Activated CD4-positive, alpha-beta T cell treated with anti-CD3 and anti-CD28 coated beads, Interleukin-2, amount 10 ng/mL, durations not matched to agents 24 days and 14 days (primary cell): ENCODE results near the gene ALDH1L1. TPM values are rescaled to one million over a fixed set of nuclear protein-coding genes. Genes with fewer than 3 reads are reported as not detected.

ENCODE experiments used
- DNase-seq: peaks from one replicate; pipeline ENCODE4 v3.0.0; 2022
- H3K27ac Mint-ChIP-seq: one replicate; pipeline ENCODE4 v1.8.0; 2022; ENCODE audit warnings: mild to moderate bottlenecking, mixed read lengths
- H3K27me3 Mint-ChIP-seq: one replicate; pipeline ENCODE4 v1.8.0; 2022; ENCODE audit warnings: mixed read lengths
- H3K36me3 Mint-ChIP-seq: one replicate; pipeline ENCODE4 v1.8.0; 2022; ENCODE audit warnings: low read depth, mild to moderate bottlenecking, mixed read lengths
- H3K4me1 Mint-ChIP-seq: one replicate; pipeline ENCODE4 v1.8.0; 2021; ENCODE audit warnings: mixed read lengths
- H3K4me3 Mint-ChIP-seq: one replicate; pipeline ENCODE4 v1.8.0; 2022; ENCODE audit warnings: mild to moderate bottlenecking, moderate library complexity, mixed read lengths
- H3K9me3 Mint-ChIP-seq: one replicate; pipeline ENCODE4 v1.8.0; 2021; ENCODE audit warnings: mixed read lengths
- intact Hi-C: fragments of 100-400 bp; cut with micrococcal nuclease; formaldehyde crosslinking; loops from one replicate; pipeline ENCODE4 v1.15.1; 2023
- total RNA-seq: library from RNA; stranded (reverse); gene quantifications from 2 replicates; pipeline ENCODE4 v1.2.3, GENCODE V29; 2022

Gene ALDH1L1
- total RNA-seq, 1 donor from 2014 or later = not detected

DNA sequence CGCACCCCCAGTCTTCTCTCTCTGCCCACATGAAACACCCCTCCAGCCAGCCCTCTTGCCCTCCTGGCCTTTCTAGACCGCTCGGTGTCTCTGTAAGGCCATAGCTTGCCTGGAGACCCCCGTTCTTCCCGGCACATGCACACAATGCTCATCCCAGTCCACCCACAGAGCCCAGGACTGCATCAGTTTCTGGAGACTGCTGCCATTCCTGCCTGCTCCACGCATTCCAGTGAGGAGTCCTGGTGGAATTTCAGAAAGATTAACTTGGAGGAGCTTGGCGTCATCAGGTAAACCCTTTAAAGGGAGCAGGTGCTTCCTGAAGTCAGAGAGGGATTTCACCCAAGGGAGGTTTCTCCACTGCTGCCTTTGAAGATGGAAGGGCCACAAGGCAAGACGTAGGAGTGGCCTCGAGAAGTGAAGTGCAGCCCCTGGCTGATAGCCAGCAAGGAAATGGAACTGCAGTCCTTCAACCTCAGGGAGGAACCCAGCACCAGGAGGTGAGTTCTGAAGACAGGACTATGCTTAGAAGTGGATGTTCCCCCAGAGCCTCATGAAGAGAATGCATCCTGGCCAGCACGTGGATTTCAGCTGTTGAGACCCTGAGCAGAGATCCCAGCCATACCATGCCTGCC is 115.6 kb downstream of the ALDH1L1 start:
- intact Hi-C loops = no loop called here

DNA sequence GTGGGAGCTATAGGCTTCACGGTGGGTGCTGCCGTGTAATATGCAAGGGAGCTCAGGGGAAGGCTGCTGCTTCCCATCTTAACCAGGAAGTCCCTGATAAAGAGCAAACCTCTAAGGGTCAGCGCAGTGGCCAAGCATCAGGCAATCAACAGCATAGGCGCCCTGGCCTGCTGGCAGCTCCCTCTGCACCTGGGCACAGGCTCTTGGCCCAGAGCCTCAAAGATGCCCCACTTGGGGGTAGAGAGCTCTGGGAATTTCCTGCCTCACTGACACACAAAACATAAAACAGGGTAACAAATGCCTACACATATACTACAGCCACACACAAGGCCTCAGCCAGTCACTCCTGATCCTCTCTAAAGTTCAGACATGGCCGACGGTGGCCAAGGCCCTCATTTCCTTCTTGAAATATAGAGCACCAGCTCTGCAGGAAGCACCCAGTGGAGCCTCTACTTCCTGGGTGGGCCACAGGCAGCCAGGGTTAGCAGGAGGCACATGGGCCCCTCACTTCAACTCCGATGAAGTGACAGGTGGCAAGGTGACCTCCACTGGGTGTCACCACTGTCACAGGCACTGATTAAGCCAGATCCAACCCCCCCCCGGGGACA is 116.9 kb downstream of the ALDH1L1 start:
- intact Hi-C loops = no loop called here
- no peaks in the 10 kb centered on the region for H3K36me3 Mint-ChIP-seq
- H3K4me1 Mint-ChIP-seq = peaks cover 5% of the 10 kb centered on the region
- DNase-seq = peak; percentile 51
- peak overlapping the region; percentile 41 for H3K27ac Mint-ChIP-seq
- H3K4me3 Mint-ChIP-seq = no peak overlapping the region
- no peaks in the 10 kb centered on the region for H3K27me3 Mint-ChIP-seq
- no peaks in the 10 kb centered on the region for H3K9me3 Mint-ChIP-seq

More for the DNA sequence above, 115.6 kb downstream of the ALDH1L1 start:
- Mint-ChIP-seq H3K4me1 (peaks cover 5% of the 10 kb centered on the region), H3K36me3 (no peaks in the 10 kb centered on the region), H3K27me3 (no peaks in the 10 kb centered on the region), H3K4me3 (no peak overlapping the region), H3K27ac (no peak overlapping the region), H3K9me3 (no peaks in the 10 kb centered on the region)
- no peak for DNase-seq

DNA sequence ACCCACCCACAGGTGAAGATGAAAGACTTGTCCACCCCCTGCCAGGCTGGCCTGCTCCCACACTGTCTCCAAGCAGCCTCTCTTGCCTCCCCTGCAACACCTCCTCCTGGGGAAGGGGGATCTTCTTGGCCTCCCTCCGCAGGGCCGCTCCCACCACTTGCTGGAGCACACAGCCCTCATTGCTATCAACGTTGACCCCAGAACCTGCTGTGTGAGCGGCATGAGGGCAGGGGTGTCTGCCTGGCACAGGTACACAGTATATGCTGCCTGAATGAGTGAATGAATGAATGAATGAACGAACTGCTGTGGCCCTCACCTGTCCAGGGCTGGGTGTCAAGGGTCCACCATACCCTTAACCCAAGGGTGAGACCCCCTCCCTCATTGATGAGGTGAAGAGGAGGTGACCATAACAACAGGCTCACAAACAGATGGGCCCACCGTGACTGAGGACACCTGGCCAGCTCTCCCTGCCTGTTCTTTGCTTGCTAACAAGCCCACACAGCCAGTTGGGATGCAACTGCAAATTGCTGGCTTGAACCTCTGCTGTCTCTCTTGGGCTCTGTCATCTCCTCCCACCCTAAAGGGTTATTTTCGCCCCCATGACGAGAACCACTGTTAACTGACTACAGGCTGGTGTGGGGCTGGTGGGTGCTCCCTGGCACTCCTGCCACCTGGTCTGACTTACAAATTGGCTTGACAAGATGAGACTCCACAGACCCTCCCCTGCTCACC is 118.9 kb downstream of the ALDH1L1 start:
- H3K27me3 Mint-ChIP-seq = no peaks in the 10 kb centered on the region
- intact Hi-C loops = no loop called here
- peaks cover 5% of the 10 kb centered on the region for H3K4me1 Mint-ChIP-seq
- H3K36me3 Mint-ChIP-seq = no peaks in the 10 kb centered on the region
- no peak overlapping the region for H3K27ac Mint-ChIP-seq
- peak; percentile 41 for DNase-seq
- no peaks in the 10 kb centered on the region for H3K9me3 Mint-ChIP-seq
- H3K4me3 Mint-ChIP-seq = no peak overlapping the region

DNA sequence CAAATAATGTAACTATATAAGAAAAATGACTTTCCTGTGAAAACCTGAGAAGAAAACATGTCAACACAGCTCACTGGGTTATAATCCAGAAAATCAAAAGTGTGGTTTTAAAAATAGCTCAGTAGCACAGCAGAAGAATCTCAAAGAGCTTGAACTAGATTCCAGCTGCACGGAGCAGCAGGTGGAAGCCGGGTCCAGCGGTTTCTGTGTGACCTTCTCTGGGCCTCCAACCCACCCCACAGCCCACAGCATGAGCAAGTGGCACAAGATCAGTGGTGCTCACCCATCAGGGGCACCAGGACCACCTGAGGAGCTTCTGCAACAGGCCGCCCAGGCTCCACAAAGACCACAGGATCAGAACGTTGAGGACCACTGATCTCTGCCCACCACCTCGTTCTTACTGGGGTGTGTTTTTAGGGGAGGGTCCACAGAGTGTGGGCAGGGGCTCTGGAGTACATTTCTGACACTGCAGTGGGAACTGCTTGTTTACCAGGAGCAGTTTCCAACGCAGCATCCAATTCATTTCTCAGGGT is 119.7 kb downstream of the ALDH1L1 start:
- H3K27me3 Mint-ChIP-seq = no peaks in the 10 kb centered on the region
- H3K27ac Mint-ChIP-seq = no peak overlapping the region
- peaks cover 5% of the 10 kb centered on the region for H3K4me1 Mint-ChIP-seq

DNA sequence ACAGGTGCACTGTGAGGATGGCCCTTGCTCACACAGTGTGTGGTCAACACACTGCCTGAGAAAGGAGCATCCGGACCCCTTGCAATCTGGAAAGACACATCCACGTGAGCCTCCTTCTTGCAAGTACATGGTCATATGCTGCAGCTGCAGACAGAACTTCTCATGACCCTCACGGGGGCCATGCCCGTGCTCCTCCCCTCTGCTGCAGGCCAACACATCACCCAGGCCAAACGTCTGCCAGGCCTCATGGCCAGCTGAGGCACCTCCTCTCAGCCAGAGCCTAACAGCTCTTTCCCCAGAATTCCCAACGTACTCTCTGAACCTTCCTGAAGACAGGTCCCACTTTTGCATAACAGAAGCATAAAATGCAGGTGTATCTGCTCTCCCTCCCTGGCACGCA is 121.7 kb downstream of the ALDH1L1 start:
- intact Hi-C loops = no loop called here
- H3K9me3 Mint-ChIP-seq = no peaks in the 10 kb centered on the region
- H3K27me3 Mint-ChIP-seq = no peaks in the 10 kb centered on the region
- H3K4me3 Mint-ChIP-seq = no peak overlapping the region
- no peak overlapping the region for H3K27ac Mint-ChIP-seq
- peaks cover 5% of the 10 kb centered on the region for H3K4me1 Mint-ChIP-seq
- no peak for DNase-seq
- no peaks in the 10 kb centered on the region for H3K36me3 Mint-ChIP-seq

More for the DNA sequence above, 119.7 kb downstream of the ALDH1L1 start:
- no peak overlapping the region for H3K4me3 Mint-ChIP-seq
- intact Hi-C loops = no loop called here
- H3K9me3 Mint-ChIP-seq = no peaks in the 10 kb centered on the region
- DNase-seq = peak; percentile 49
- no peaks in the 10 kb centered on the region for H3K36me3 Mint-ChIP-seq

DNA sequence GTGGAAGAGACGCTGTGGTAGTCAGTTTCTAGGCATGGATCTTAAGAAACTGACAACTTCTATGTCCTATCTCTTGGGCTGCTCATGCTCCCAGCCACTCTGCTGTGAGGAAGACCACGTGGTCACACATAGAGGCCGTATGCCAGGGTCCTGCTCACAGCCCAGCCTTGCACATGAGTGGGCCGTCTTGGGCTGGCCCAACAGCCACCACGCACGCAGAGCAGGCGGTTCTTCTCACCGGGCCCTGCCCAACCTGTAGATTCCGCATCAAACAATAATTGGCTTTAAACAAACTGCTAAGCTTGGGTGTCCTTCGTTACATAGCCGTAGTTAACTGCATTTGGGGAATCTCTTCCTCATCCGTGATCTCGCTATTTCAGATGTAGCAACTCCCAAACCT is 122.5 kb downstream of the ALDH1L1 start:
- Mint-ChIP-seq H3K4me1 (peaks cover 4% of the 10 kb centered on the region), H3K36me3 (no peaks in the 10 kb centered on the region), H3K27me3 (no peaks in the 10 kb centered on the region), H3K27ac (no peak overlapping the region), H3K9me3 (no peaks in the 10 kb centered on the region), H3K4me3 (no peak overlapping the region)
- intact Hi-C loops = no loop called here
- peak; percentile 46 for DNase-seq

DNA sequence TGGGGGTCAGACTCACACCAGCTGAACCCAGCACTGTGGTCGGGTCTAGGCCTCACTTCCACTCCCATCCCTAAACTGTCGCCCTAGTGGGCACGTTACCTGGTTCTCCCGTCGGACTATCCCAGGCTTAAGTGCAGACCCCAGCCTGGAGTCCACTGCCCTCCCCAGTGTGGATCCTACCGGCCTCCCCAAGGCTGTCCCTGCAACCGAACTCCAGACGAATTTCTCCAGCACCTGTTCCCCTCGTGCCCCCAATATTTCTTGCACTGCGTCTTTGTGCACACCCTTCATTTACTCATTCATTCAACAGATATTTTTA is 122.9 kb downstream of the ALDH1L1 start:
- Mint-ChIP-seq H3K4me3 (no peak overlapping the region), H3K4me1 (peaks cover 5% of the 10 kb centered on the region), H3K27ac (no peak overlapping the region), H3K9me3 (no peaks in the 10 kb centered on the region), H3K36me3 (no peaks in the 10 kb centered on the region), H3K27me3 (no peaks in the 10 kb centered on the region)
- intact Hi-C loops = no loop called here
- no peak for DNase-seq

DNA sequence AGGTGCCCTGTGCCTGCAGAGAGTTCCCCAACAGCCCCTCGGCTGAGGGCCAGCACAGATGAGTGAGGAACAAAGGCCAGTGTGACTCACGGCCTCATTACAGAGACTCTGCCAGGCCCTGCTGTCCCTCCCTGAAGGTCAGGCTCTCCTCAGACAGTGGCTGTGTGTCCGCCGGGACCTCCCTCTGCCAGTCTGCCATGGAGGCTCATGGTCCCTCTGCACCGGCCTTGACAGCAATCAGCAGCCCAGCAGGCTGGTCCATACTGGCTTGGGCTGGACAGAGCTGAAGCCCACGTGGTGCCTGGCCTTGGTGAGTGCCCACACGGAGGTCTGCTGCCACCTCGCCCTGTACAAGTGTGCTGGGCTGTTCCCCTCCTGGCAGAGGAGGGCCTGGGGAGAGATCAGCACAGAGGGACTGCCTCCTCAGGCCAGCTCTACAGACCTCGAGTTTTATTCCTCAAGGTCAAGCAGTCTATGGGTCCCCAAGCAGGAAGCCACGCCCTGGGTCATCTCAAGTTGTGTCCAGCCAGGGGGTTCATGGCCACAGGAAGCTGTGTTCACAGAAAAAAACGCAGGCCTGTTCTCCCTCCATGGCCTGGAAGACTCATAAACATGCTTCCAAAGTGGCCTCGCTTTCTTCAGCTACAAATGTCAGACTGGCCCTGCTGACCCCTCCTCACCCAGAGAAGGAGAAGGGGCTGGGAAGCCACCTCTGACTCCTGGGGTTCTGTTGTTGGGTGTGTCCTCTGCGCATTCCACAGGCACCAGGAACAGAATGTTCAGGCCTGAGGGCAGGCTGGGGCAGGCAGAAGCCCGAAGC is 123.5 kb downstream of the ALDH1L1 start:
- DNase-seq = peak; percentile 45
- no peak overlapping the region for H3K4me3 Mint-ChIP-seq
- intact Hi-C loops = no loop called here
- H3K27me3 Mint-ChIP-seq = no peaks in the 10 kb centered on the region
- H3K36me3 Mint-ChIP-seq = no peaks in the 10 kb centered on the region
- peaks cover 9% of the 10 kb centered on the region for H3K4me1 Mint-ChIP-seq
- H3K27ac Mint-ChIP-seq = no peak overlapping the region
- H3K9me3 Mint-ChIP-seq = no peaks in the 10 kb centered on the region

DNA sequence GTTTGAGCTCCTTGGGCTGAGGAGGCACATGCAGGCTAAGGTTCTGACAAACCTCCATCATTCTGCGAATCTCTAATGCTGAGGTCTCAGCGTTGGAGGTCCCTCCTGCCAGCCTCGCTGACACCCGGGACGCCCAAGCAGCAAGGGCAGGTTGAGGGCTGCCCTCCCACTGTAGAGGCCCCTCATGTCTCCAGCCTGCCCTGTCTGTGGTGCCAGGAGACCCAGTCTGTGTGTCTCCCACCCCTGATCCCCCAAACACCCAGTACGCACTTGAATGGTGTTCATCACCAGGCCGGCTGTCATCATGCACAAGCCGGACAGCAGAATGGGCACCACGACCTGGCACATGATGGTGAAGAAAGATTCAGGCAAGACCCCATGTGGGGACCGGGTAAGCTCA is 124.3 kb downstream of the ALDH1L1 start:
- intact Hi-C loops = no loop called here
- no peaks in the 10 kb centered on the region for H3K27me3 Mint-ChIP-seq

DNA sequence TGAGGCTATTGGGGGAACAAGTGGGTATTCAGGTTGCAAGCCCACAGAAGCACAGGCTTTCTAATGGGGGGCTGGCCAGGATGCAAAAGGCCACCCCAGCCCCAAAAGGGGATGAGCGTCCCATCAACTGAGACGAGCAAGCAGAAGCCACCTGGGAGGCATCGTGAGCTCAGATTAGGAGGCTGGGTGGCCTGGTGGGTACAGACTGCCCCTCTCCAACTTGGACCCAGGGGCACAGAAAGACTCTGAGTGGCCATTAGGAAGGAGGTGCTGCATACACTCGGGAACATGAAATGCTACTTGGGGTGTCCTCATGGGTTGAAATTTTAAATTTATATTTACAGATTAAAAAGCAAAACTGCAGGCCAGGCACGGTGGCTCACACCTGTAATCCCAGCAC is 125.5 kb downstream of the ALDH1L1 start:
- intact Hi-C loops = no loop called here
- Mint-ChIP-seq H3K4me1 (peaks cover 9% of the 10 kb centered on the region), H3K4me3 (no peak overlapping the region), H3K27me3 (no peaks in the 10 kb centered on the region), H3K27ac (no peak overlapping the region), H3K36me3 (no peaks in the 10 kb centered on the region), H3K9me3 (no peaks in the 10 kb centered on the region)
- peak; percentile 17 for DNase-seq

More for the DNA sequence above, 124.3 kb downstream of the ALDH1L1 start:
- peak; percentile 35 for DNase-seq
- H3K9me3 Mint-ChIP-seq = no peaks in the 10 kb centered on the region
- H3K36me3 Mint-ChIP-seq = no peaks in the 10 kb centered on the region
- no peak overlapping the region for H3K27ac Mint-ChIP-seq
- no peak overlapping the region for H3K4me3 Mint-ChIP-seq
- H3K4me1 Mint-ChIP-seq = peaks cover 9% of the 10 kb centered on the region

DNA sequence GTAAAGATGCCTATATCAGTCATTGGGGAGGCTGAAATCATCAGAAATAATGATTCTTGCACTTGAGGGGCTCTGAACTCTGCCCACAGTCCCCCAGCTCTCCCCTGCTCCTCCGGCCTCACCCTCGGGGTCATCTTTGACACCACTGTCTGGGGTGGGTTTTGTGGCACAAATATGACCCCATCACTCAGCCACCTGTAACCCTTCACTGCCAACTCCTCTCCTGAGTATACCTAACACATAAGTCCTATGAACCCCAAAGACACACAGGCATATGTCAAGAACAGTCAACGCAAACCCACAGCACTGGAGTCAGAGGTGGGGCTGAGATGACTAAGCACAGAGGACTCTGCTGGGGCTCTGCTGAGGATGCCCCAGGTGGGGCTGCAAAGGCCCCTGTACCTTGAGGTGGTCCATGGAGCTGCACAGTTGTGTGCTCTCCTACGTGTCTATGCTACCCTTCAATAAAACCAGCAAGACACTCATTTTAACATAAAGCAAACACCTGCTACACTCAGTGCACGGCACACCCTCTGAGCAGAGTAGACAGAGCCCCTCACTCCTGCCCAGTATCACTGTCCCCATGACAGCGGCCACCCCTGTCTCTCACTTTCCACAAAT is 126.3 kb downstream of the ALDH1L1 start:
- peaks cover 9% of the 10 kb centered on the region for H3K4me1 Mint-ChIP-seq
- peak; percentile 45 for DNase-seq
- intact Hi-C loops = no loop called here
- no peaks in the 10 kb centered on the region for H3K9me3 Mint-ChIP-seq
- H3K4me3 Mint-ChIP-seq = no peak overlapping the region
- no peaks in the 10 kb centered on the region for H3K27me3 Mint-ChIP-seq
- H3K36me3 Mint-ChIP-seq = no peaks in the 10 kb centered on the region
- no peak overlapping the region for H3K27ac Mint-ChIP-seq
